NCI-H2081 (cell line): ENCODE data around the gene SOWAHA.

Source experiments
- DNase-seq, 2 experiments: peaks; one replicate each; lab custom pipeline; 2025; lab: John Stamatoyannopoulos, UW

Gene SOWAHA

GRCh38 chr5:132827943-132828673, 15.0 kb downstream of the SOWAHA start:
- DNase-seq = no peak

DNA sequence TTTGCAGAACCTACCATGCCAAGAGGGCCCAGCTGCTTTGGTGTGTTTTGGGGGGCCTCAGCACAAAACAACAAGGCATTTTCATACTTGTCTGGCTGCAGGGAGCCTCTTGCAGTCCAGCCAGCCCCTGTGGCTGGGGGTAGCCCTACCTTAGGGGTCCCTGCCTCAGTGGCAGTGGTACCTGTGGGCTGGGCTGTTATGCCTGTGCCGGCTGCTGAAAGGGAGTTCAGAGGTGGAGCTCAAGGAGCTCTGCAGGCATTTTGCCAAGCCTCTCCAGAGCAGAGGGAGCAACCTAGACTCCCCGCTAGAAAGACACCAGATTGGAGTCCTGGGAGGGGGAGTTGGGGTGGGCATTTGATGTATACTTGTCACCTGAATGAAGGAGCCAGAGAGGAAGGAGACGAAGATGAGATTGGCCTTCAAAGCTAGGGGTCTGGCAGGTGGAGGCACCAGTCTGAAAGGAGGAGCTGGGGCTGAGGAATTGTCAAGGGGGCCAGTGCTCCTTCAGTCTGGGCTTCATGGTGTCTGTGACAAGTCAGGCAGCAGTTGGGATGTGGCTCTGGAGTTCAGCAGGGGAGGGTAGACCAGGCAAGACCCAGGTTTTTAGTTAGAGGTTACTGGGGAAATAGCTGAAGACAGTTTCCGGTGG, 15.9 kb downstream of the SOWAHA start:
- no peak for DNase-seq

DNA sequence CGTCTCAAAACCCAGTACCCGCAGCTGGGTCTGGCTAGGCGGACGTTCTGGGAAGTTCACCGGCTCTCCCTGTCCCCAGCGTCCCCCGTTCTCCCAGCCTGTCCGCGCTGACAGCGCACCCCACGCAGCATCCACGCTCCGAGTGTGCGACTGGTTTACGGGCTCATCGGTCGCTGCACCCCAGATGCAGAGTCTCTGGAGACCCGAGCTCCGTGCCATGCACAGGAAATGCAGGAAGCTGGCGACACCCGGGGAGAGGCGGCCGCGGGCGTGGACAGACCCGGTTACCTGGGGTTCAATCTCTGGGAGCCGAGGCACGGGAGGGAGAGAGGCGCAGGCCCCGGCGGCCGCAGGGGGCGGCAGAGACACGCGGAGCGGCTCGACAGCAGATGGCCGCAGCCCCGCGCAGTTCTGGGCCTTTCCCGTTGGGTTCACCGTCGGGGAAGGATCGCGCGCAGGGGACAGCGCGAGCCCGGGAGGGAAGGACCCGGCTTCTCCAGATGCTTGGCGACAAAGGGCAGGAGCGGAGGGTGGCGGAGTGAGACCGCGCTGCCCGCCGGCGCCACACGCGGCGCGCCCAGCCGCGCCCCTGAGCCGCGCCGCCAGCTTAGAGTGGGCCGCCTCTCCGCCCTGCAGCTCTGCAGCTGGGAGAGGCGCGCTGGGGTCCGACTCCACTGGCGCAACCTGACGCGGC, 16.8 kb downstream of the SOWAHA start:
- DNase-seq = peak; percentile 49 to 64

DNA sequence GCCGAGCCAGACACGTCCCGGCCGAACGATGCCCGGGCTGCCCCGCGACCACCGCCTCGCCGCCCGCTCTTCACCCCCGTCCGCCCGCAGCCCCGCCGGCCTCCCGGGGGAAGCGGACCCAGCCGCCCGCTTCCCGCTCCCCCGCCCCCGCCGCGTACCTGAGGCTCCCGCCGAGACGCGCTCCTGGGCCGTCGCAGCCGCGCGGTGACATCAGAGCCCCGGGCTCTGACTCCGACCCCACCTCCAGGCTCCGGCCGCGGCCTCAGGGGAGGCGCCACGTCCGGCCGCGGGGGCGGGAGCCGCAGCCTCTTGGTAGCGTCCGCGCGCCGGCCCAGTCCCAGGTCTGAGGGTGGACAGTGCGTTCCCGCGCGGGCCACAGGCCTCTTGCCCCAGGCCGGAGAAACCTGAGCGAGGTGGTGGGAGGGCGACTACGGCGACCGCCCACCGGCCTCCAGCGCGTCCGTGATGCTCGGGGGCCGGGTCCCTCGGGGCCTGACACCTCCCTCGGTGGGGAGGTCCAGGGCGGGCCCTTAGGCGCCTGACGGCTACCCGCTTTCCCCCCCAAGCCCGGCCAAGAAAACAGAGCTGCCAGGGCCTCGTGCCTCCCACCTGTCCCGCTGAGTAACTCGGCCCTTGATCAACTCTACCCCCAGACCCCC, 17.5 kb downstream of the SOWAHA start, which contains the start of gene SHROOM1:
TSS of gene SHROOM1 (minus strand) at position 212 of the 659 bp plus-strand sequence. CDS start 4,507 bp downstream, outside the sequence.
- DNase-seq = peak in 1 of 2 experiments; percentile 51

DNA sequence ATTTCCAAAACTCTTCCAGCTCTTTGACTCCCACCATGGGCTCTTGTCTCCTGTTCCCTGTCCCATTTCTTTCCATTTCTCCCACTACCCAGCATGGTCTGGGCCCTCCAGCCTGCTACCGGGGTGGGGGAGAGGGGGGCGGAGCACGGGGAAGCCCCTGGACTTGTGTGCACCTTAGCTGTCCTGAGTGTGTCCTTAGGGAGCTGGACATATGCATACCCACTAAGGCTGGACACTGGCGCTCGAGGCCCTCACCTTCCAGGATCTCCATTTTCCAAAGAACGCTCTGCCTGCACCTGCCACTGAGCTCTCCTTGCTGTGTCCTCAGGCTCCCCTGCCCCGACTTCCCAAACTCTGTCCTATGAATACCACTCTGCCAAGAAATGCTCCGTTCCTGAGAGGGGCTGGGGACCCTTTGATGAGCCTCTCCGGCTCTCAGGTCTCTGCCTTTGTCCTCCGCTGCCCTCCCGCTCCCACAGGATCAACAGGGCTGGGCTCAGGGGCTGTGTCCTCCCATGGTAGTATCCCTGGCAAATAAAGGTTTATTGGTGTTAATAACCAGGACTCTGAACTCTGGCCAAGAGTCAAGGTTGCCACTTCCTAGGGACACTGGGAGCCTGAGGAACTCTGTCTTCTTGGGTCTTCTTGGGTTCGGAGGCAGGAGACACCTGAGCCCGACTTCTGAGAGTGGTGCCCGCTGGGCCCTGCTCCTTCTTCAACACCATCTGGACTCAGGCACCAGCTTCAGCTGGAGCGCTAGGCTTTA, 18.2 kb downstream of the SOWAHA start:
- DNase-seq = no peak

GRCh38 chr5:132832612-132833011, 19.5 kb downstream of the SOWAHA start:
- no peak for DNase-seq

GRCh38 chr5:132834057-132834456, 21.0 kb downstream of the SOWAHA start:
- DNase-seq = no peak

GRCh38 chr5:132836852-132837251, 23.8 kb downstream of the SOWAHA start:
- no peak for DNase-seq

DNA sequence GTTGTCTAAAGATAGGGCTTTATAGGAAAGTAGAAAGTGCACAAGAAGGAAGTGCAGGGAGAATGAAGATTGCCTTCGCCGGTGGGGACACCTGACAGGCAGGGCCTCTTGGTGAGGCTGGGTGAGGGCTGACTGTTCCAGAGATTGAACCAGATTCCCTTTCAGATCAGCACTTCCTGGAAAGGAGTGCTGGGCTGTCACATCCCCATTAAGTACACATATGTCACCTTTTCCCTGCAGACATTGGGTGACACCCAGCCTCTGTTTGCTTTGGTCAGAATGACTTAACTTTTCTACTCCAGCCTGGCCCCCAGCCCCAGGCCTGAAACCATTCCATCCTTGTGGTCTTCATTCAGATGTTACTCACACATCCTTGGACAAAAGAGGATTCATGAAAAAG, 24.8 kb downstream of the SOWAHA start:
- DNase-seq = no peak

GRCh38 chr5:132838516-132839282, 25.6 kb downstream of the SOWAHA start:
- DNase-seq = no peak

DNA sequence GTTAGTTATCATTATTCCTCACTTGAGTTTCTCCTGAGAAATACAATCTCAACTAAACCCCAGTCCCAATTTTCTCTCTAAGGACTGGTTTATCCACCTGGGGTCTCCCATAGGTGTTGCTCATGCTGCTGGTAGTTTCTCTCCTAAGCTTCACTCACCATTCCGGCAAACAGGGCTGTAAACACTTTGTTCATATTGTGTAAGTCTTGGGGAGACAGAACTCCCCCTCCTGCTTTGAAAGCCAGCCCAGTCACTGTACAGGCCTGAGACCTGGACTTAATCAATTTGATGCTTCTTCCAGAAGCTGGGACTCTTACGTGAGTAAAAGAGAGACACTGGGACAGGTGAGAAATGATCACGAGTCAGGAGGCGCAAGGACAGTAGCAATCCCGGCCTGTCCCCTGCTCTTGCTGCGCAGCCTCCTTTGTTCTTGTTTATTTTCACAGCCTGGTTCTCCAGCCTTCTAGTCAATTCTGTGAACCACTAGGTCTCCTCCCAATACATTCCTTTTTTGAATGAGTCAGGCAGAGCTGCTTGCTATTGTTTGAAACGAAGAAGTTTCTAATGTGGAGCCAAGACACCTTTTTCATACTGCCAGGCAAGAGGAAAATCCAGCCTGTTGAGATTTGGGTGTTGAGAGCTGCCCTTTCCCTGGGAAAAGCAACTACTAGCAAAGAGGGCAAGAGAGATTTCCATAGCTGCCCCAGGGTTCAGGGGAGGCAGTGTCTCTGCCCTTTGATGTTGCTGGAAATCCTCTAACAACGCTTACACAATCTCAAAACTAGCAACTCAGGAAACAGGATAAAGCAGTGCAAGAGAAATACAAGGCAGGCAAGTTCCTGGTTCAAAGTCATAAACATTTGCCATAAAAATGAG, 26.6 kb downstream of the SOWAHA start:
- no peak for DNase-seq

- no peak for DNase-seq
These were observed 27.2 kb downstream of the SOWAHA start for GRCh38 chr5:132840313-132840712.

DNA sequence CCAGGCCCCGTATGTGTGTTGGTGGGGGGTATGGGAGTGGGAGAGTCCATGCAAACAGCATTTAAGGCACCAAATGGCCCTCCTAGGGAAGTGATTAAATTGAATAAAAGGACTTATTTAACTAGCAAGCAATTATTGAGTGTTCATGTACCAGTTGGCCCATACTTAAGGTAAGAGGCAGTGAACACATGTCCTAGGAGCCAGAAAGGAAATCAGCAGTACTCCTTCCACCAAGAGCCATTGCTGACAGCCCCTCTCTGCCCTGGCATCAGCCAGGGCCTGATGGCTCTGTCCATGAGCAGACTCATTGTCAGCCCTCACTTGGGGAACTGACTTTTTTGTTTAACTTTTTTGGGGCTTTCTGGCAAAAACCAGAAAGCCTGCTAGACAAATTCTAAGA, 27.8 kb downstream of the SOWAHA start:
- DNase-seq = peak in 1 of 2 experiments; percentile 14

DNA sequence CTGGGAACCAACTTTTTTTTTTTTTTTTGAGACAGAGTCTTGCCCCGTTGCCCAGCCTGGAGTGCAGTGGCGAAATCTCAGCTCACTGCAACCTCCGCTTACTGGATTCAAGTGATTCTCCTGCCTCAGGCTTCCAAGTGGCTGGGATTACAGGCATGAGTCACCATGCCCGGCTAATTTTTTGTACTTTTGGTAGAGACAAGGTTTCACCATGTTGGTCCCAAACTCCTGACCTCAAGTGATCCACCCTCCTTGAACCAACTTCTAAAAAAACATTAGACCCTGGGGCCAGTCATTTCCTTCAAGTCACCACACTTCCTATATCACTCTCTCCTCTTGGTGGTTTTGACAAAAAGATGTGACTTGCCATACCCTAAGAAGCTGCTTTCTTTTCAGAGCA, 28.2 kb downstream of the SOWAHA start:
- DNase-seq = no peak

GRCh38 chr5:132848270-132848669, 35.2 kb downstream of the SOWAHA start:
- DNase-seq = no peak

- DNase-seq = no peak
These were observed 36.2 kb downstream of the SOWAHA start for GRCh38 chr5:132849347-132849746.

GRCh38 chr5:132850066-132850465, 37.0 kb downstream of the SOWAHA start:
- no peak for DNase-seq

DNA sequence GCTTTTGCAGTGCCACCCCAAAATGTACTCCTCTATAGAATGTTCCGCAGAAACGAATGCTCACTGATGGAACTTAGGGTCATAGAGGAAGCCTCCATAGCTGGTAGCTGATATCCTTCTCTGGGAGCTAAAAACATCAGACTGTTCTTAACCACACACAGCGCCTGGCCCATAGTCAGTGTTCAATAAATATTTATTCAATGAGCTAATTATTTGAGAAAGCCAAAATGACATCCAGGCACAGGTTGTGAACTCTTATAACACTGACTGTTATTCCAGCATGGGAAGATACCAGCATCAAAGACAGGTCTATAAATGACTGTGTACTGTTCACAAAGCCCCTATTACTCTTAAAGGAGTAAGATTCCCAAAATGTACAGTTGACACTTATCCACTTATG, 40.2 kb downstream of the SOWAHA start:
- no peak for DNase-seq

DNA sequence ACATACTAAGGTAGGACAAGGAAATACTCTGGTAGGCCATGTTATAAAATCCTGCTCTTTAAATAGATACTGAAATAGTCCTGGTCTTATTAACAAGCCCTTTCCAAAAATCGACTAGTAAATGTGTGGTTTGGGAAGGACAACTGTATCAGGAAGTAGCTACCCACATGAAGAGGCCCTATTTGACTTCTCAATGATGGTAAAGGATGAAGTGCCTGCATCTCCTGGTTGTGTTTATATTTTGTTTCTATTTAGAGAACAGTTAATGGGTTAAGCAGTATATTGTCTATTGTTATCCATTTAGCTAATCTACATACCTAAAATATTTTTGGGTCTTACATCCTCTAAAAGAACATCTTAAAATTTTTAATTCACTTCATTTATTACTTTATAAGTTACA, 40.7 kb downstream of the SOWAHA start:
- no peak for DNase-seq

DNA sequence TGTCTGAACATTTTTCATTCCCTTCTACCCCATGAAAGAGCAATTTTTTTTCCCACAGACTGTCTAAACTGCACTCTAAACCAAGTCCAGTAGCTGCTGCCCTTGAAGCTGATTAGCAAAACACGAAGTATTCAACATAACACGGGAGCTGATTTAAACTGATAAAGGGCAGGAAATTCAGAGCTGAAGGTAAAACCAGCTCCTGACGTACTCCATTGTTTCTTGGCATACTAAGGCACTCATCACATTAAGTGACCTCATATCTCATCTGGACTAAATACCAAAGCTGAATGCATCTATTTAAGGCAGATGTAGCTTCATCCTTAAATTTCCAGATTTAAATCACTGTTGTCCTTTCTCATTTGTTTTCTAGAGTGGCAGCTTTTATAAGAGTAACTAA, 41.2 kb downstream of the SOWAHA start:
- DNase-seq = no peak
